NCI-H2107 treated with DMSO at 0.1 percent for 48 hours (cell line): Measurements from ENCODE around the gene B3GALT6.
"Not testable (repeated sequence)": the region's sequence is repeated elsewhere in the genome, so short reads cannot be mapped to it uniquely, and the experiment has no call there.

Experiments
- DNase-seq: peaks from one replicate; lab custom pipeline; 2025; ENCODE audit not compliant: unreplicated experiment; lab: John Stamatoyannopoulos, UW

The B3GALT6 gene

DNA sequence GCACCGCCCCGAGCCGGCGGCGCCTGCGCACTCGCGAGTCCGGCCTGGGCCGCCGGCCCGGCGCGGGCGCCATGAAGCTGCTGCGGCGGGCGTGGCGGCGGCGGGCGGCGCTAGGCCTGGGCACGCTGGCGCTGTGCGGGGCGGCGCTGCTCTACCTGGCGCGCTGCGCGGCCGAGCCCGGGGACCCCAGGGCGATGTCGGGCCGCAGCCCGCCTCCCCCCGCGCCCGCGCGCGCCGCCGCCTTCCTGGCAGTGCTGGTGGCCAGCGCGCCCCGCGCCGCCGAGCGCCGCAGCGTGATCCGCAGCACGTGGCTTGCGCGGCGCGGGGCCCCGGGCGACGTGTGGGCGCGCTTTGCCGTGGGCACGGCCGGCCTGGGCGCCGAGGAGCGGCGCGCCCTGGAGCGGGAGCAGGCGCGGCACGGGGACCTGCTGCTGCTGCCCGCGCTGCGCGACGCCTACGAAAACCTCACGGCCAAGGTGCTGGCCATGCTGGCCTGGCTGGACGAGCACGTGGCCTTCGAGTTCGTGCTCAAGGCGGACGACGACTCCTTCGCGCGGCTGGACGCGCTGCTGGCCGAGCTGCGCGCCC is at the start of gene B3GALT6:
Gene B3GALT6, plus strand, starts transcription at position 30 of the 588 bp plus-strand sequence. Its CDS starts 42 bp downstream, at position 72.
- no peak for DNase-seq

DNA sequence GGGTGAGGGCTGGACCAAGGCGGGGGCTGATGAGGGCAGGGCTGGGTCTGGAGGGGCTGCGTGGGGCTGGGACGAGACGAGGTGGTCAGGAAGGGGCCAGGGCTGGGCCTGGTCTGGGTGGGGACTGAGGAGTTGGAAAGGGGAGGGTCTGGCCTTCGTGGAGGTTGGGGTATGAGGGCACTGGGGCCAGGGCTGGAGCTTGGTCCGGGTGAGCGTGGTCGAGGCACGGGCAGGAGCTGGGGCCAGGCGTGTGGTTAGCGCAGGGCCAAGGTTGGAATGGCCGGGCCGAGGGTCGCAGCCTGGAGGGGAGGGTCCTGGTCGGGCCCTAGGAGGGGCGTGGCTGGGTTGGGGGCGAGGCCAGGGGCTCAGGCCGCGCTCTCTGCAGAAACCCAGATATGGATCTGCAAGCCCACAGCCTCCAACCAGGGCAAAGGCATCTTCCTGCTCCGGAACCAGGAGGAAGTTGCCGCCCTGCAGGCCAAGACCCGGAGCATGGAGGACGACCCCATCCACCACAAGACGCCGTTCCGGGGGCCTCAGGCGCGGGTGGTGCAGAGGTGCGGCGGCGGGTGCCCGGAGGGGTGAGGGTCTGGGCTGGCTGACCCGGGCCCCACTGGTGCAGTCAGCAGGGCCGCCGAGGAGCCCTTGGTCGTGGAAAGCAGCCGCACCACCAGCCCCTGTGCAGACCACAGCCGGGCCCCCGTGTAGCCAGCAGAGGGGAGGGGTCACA is 49.4 kb upstream of the B3GALT6 start:
- DNase-seq = no peak

DNA sequence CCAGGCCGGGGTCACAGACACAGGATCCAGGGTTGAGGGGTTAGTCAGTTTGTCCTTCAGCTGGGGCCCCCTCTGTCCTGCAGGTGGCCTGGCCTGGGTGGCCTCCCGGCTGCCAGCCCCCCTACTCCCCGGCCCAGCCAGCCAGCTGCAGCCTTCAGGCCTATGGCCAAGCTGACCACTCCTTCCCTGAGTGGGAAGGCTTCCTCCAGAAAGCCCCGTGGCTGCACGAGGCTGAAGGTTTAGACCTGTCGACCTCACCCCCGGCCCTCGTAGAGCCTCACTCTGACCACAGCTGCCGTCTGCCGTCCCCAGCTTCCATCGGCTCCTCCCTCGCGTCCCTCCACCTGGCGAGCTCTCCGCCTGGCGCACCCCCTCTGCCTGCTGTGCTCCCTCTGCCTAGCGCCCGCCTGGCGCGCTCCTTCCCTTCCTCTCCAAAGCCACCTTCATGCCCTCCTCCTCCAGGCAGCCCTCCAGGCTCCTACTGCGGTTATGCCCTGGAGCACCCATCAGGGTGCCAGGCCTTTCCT is 48.8 kb upstream of the B3GALT6 start:
- DNase-seq = no peak

DNA sequence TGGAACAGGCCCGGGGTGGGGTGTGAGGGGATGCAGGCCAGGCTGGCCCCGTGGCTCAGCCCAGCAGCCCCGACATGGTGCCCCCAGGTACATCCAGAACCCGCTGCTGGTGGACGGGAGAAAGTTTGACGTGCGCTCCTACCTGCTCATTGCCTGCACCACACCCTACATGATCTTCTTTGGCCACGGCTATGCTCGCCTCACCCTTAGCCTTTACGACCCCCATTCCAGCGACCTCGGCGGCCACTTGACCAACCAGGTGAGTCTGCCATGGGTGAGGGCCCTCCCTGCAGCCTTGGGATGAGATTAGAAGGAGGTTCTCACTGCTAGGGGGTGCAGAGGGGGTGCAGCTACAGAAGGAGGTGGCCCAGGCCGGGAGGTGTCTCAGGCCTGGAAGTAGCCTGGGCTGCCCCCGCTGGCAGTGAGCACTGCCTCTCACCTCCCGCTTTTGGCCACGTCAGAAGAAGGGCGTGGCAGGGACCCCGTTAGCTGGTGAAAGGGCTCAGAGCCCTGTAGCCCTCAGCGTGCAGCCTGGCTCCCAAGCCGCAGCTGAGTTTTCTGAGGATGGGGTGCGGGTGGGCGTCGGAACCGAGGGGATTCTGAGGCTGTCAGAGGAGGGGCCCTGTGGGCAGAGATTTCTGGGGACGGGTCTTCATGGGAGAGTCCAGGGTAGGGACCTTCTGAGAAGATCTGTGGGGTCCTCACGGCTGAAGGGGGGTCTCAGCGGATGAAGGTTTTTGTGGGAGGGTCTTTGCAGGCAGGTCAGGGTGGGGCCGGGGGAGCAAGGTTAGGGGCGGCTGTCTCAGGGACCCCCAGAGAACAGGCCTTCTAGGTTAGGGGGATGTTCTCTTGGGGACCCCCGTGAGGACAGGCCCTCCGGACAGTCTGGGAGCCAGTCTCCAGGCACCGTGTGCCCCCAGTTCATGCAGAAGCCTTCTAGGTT is 47.9 kb upstream of the B3GALT6 start:
- no peak for DNase-seq

DNA sequence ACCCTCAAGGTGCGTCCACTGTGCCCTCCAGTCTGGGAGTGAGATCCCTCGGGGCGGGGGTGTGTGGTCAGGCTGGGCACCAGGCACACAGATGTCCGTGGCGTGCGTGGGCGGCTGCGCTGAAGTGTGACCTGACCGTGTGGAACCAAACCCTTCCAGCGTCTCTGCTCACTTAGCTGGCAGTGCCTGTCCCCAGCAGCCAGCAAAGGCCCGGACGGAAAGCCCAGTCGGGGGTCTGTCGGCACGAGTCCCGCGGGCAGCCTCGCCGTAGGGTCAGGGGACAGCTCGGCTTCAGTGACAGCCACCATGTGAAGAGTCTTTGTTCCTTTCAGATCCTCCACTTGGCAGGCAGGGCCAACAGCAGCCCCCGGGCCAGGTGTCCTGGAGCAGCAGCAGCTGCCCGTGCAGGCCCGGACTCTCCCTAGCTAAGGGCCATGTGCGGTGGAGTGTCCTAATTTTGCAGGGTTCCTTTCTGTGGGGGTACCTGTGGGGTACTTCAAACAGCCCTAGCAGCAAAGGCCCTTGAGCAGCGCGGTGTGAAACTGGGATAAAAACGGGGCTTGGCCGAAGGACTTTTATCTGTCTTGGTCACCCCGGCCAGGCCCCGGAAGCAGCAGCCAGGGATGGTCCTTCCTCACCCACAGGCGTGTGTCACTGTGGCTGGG is 46.8 kb upstream of the B3GALT6 start:
- DNase-seq = no peak

DNA sequence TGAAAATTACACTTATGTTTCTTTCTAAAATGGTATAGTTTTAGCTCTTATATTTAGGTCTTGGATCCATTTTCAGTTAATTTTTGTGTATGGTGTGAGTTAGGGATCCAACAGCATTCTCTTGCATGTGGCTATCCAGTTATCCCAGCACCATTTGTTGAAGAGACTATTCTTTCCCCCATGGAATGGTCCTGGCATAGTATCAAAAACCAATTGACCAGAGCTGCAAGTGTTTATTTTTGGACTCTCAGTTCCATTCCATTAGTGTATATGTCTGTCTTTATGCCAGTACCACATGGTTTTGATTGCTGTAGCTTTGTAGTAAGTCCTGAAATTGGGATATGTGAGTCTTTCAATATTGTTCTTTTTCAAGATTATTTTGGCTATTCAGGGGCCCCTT is 44.1 kb upstream of the B3GALT6 start:
- DNase-seq = no peak

DNA sequence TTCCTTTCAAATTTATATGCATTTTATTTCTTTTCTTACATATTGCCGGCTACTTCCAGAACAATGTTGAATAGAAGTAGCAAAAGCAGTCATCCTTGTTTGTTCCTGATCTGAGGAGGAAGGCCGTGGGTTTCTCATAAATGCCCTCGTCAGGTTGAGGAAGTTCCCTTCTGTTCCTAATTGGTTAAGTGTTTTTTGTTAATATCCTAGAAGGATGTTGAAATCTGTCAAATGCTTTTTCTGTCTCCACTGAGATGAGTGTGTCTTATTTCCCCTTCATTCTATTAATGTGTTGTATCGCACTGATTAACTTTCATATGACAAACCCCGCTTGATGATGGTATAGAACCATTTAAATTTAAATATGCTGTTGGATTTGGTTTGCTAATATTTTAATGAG is 42.9 kb upstream of the B3GALT6 start:
- DNase-seq = no peak

DNA sequence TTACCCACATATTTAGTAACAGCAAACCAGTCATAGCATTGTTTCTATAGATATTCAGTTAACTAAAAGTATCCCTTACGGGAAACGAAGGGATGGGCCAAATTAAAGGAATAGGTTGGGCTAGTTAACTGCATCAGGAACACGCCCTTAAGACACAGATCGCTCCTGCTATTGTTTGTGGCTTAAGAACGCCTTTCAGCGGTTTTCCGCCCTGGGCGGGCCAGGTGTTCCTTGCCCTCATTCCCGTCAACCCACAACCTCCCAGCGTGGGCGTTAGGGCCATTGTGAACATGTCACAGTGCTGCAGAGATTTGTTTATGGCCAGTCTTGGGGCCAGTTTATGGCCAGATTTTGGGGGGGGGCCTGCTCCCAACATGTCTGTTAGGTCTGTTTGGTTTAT is 40.3 kb upstream of the B3GALT6 start:
- no peak for DNase-seq

DNA sequence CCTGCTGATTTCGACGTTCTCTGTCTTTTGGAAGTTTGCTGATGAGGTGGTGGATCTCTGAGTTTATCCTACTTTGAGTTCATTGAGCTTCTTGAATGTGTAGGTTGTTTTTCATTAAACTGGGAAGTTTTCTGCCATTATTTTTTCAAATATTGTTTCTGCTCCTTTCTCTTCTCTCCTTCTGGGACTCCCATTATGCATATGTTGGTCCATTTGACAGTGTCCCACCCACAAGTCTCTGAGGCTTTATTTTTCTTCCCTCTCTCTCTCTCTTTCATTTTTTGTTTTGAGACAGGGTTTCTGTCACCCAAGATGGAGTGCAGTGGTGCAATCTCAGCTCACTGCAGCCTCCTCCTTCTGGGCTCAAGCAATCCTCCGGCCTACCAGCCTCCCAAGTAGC is 37.3 kb upstream of the B3GALT6 start:
- no peak for DNase-seq

DNA sequence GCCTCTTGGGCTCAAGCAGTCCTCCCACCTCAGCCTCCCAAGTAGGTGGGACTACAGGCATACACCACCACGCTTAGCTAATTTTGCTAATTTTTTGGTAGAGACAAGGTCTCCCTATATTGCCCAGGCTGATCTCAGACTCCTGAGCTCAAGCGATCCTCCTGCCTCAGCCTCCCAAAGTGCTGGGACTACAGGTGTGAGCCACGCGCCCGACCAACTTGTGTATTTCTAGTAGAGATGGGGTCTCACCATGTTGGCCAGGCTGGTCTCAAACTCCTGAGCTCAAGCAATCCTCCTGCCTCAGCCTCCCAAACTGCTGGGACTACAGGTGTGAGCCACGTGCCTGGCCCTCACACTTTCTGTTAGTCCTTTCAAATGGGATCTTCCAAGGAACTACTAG is 36.3 kb upstream of the B3GALT6 start:
- DNase-seq = not testable (repeated sequence)

DNA sequence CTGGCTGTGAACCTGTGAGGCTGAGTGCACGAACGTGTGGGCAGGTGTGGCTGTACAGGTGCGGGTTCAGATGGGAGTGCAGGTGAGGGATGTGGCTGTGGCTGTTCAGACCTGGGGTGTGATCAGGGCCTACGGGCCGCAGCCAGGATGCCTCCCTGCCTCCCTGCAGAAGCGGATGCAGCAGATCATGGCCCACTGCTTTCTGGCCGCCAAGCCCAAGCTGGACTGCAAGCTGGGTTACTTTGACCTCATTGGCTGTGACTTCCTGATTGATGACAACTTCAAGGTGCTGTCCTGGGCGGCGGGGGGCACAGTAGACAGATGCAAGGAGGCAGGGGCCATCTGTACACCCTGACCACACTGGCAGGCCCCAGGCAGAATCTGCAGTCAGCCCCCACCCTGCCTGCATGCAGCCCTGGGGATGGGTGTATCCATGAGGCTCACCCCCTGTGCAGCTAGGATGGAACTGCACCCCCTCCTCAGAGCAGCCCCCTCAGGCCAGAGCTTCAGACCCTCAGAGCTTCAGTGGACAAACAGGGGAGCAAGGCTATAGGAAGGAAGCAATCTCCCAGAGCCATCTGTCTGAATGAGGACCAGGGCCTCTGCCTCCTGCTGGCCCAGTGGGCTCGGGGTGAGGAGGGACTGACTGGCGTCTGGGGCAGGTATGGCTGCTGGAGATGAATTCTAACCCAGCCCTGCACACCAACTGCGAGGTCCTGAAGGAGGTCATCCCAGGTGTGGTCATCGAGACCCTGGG is 35.4 kb upstream of the B3GALT6 start:
- DNase-seq = no peak

DNA sequence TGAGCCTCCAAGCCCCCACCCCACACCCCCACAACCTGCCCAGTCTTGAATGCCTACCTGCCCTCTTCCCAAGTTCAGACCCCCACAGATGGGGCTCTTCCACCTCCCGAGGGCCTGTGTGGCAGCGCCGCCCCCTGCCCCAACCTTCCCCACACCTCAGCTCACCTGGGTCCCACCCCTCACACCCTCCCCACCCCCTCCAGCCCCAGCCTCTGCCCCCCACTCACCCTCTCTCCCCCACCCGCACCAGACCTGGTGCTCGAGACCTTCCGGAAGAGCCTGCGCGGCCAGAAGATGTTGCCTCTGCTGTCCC is 34.9 kb upstream of the B3GALT6 start:
- no peak for DNase-seq

DNA sequence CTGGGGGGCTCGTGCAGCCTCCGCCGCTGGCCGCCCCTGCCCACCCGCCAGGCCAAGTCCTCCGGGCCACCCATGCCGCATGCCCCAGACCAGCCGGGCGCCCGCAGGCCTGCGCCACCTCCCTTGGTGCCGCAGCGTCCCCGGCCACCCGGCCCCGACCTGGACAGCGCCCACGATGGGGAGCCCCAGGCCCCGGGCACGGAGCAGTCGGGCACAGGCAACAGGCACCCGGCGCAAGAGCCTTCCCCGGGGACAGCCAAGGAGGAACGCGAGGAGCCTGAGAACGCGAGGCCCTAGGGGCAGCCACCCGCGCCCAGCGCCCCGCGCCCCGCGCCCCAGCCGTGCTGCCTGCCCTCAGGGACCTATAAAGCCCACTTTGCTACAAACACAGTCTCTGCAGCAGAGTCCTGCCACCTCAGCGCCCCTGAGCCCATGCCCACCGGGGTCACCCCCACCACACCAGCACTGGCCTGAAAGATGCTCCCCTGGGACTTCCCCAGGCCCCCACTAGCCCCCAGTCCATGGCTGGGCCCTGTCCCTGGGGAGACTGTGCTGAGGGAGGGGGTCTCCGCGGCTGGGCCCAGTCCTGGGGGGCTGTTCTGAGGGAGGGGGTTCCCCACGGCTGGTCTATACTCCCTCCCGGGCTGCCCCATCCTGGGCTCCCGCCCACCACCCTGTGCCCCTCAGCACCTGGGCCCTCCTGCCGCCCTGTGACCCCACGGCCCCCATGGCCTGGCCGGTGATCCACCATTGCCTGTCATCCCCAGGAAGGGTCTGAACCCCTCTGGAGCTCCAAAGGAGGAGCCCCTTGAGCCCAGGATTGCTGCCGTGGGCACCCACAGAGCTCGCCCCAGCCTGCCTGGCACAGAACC is 34.2 kb upstream of the B3GALT6 start:
- DNase-seq = no peak

DNA sequence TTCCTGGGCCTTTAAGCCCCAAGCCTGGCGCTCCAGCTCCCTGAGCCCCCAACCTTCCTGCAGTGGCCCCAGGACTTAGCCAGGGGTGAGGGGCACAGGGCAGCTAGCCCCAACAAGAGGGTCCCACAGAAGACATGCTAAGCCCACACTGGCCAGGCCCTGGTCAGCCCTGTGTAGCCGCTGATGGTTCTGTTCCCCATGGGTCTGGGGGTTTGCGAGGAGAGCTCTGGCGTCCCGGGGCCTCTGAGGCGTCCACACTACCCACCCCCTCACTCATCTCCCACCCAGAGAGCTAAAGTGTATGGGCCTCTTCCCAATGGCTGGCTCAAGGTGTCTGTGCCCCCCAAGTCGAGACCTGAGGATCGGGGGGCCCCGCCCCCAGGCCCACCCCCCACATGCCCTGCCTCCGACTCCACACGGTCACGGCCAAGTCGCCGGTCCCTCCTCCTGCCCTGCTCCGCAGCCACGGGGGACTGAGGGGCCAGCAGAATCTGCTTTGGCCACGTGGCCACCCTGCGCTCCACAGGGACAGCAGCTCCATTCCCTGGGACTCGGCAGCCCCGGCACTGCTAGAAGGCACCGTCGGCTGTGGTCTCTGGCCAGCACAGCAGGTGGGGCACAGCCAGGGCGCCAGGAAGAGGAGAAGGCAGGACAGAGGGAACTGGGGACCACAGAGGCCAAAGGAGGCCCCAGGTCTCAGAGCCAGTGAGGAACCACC is 33.5 kb upstream of the B3GALT6 start:
- DNase-seq = no peak

DNA sequence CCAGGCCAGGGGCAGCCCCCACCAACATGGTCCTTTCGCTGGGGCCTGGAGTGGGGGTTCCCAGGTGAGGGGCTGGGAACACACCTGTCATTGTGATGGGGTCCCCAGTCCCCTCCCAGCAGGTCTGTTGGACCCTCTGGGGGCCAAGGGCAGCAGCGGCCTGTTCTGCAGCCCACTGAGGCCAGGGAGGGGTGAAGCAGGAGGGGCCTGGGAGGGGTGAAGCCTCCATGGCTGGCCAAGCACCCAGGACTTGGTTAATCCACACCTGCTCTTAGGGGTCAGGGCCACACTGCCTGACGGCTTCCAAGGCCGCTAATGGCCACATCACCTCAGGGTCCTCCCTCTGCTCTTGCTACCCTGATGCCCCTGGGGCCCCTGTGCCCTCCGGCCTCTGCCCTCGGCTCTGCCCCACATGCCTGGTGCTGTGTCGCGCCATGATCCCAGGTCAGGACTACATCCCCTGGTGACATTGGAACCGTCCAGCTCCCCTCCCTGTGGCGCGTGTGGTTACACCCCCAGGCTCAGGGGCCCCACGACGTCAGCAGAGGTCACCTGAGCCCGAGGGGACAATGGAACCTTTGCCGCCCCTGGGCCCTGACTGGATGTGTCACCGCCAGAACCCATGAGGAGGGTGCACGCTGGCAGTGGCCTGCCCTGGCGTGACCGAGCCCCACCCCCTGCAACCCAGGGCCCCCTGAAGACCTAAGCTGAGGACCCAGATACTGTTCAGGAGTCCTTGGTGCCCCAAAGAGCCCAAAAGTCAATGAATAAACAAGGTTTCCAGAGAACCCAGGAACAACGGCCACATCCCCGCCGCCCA is 32.7 kb upstream of the B3GALT6 start:
- no peak for DNase-seq

DNA sequence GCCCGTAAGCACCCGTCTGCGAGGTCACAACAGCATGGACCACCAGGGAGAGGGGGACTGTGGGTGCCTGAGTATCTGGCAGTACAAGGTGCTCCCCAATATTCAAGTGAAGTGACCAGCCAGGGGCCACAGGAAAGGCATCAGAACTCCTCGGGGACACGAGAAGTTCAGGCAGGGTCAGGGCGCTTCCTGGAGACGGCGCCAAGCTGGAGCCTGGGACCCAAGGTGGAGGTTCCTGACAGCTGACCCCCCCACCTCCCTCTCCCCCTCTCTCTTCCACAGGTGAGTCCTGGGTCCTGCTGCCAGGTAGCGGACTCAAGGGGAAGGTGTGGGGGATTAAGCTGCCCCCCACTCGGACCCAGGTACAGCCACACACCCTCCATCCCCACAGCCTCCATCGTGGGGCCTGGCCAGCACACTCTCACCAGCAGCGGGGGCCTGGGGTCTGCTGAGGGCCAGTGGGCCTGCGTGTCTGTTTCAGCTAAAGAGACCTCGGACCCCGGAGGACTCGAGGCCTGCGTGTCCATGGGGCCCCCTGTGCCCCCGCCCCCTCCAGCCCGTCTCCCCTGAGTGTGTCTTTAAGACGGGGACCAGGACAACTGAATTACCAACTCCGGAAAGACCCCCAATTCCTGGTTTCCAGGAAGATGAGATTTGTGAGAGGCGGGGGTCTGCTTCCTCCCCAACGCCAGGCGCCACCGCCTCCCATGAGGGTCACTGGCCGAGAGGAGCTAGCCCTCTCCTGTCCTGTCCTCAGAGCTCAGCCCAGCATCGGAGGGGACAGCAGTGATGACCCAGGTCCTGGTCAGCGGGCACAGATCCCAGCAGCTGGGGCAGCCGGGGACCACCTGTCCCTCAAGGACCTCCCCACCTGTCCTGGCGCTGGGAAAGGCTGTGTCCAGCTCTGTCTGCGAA is 31.8 kb upstream of the B3GALT6 start:
- DNase-seq = no peak
